ENCODE results near the gene PURA. TPM values are rescaled to one million over a fixed set of nuclear protein-coding genes. Genes with fewer than 3 reads are reported as not detected.

Gene PURA
- total and polyA plus RNA-seq, 2 of the 13 experiments (the other 11 are each of a cell fraction or from before 2014, with no cell fraction given) = 2.0 to 5.0 TPM

DNA sequence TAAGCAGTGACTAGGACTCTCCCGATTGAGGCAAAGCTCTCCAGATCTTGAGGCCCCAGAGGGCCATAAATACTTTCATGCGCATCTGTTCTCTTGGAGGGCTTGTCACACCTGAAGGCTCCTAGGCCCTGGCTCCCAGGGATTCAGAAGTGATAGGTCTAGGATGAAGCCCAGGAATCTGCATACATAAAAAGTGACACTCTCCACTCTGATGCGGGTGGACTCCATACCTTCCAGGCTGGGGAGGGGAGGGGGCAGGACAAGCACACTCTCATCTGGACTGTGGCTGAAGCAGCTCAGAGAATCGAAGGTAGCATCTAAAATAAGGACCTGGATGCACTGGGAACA is 52.0 kb downstream of the PURA start:
- Histone ChIP-seq H2AFZ (ENCODE audit: low read length) (no peak overlapping the region), H3K27me3 (ENCODE audit: control insufficient read depth in 1 of 2, insufficient read depth in 2 of 2, low read length in 2 of 2) (no peaks in the 10 kb centered on the region), H3K4me3 (replicated peaks in 1 of 3; ENCODE audit: insufficient read depth in 1 of 3, low read depth in 2 of 3, low read length in 3 of 3) (no peak overlapping the region), H3K4me2 (ENCODE audit: low read depth, low read length) (no peak overlapping the region), H3K9ac (ENCODE audit: insufficient read depth, low read depth, low read length) (no peak overlapping the region), H3K79me2 (ENCODE audit: insufficient read depth, low read length) (no peaks in the 10 kb centered on the region), H3K4me1 (ENCODE audit: insufficient read depth, low read length) (peaks cover 17% of the 10 kb centered on the region), H3K9me3 (ENCODE audit: low read length) (no peaks in the 10 kb centered on the region), H4K20me1 (ENCODE audit: insufficient read depth, low read length) (no peaks in the 10 kb centered on the region), H3K27ac (ENCODE audit: extremely low read length, insufficient read depth, low read length) (no peak overlapping the region), H3K36me3 (replicated peaks in 1 of 2; ENCODE audit: control insufficient read depth in 1 of 2, insufficient read depth in 2 of 2, low read length in 2 of 2) (no peaks in the 10 kb centered on the region)
- 55% methylated on average over 3 of the region's 4 CpGs for WGBS (ENCODE audit: low lambda C conversion rate)
- BruUV-seq (replicated peaks) = no TSS peak
- ChIA-PET POLR2A (interaction anchor here (2.1 kb wide), 1 partner anchor 9 kb away, joined by 6 read pairs; the partner anchor contains the start of gene CYSTM1), CTCF (ENCODE audit: low intra/inter-chr PET ratio, low total read pairs) (no interaction called here)
- FAIRE-seq (no peak), DNase-seq (ENCODE audit: low spot score) (no peak), ATAC-seq (no peak)
- intact Hi-C loops (cut with micrococcal nuclease; ENCODE audit: unreplicated experiment) = no loop called here
- TF ChIP-seq, protein P1, sequence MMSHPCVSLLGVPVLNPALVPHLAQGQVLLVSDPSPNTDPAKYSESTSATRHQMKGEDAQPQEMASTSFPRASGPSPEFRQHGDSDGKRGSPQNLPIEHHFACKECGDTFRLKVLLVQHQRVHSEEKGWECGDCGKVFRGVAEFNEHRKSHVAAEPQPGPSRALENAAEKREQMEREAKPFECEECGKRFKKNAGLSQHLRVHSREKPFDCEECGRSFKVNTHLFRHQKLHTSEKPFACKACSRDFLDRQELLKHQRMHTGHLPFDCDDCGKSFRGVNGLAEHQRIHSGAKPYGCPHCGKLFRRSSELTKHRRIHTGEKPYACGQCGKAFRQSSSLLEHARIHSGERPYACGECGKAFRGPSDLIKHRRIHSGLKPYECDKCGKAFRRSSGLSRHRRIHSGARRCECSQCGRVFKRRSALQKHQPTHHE (CRISPR knock-in tag; IDR thresholded peaks at IDR 0.05; ENCODE audit: borderline replicate concordance) = no peak
- TF ChIP-seq ZNF44 (CRISPR knock-in tag; IDR thresholded peaks at IDR 0.05) (no peak), SAFB2 (CRISPR knock-in tag; IDR thresholded peaks at IDR 0.05; ENCODE audit: borderline replicate concordance, low read depth) (no peak), ZNF572 (CRISPR knock-in tag; IDR thresholded peaks at IDR 0.05) (no peak), ZNF883 (CRISPR knock-in tag; IDR thresholded peaks at IDR 0.05; ENCODE audit: not compliant biosample characterization) (no peak), MYC (CRISPR knock-in tag; IDR thresholded peaks at IDR 0.05; ENCODE audit: borderline replicate concordance) (no peak), PITX1 (CRISPR knock-in tag; IDR thresholded peaks at IDR 0.05) (no peak), EED (CRISPR knock-in tag; IDR thresholded peaks at IDR 0.05) (no peak), RAD21 (CRISPR knock-in tag; IDR thresholded peaks at IDR 0.05) (no peak), SNAI1 (CRISPR knock-in tag; IDR thresholded peaks at IDR 0.05; ENCODE audit: borderline replicate concordance) (no peak), ZBTB3 (CRISPR knock-in tag; IDR thresholded peaks at IDR 0.05; ENCODE audit: borderline replicate concordance, low read depth) (no peak), HMGA1 (CRISPR knock-in tag; conservative IDR thresholded peaks at IDR 0.05) (no peak), CBX2 (IDR thresholded peaks at IDR 0.05; ENCODE audit: low read depth, low read length) (no peak), CBX2 (CRISPR knock-in tag; IDR thresholded peaks at IDR 0.05; ENCODE audit: low read depth) (no peak)
- TF ChIP-seq, protein P2, sequence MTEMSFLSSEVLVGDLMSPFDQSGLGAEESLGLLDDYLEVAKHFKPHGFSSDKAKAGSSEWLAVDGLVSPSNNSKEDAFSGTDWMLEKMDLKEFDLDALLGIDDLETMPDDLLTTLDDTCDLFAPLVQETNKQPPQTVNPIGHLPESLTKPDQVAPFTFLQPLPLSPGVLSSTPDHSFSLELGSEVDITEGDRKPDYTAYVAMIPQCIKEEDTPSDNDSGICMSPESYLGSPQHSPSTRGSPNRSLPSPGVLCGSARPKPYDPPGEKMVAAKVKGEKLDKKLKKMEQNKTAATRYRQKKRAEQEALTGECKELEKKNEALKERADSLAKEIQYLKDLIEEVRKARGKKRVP (CRISPR knock-in tag; IDR thresholded peaks at IDR 0.05) = no peak
- TF ChIP-seq, protein P3, sequence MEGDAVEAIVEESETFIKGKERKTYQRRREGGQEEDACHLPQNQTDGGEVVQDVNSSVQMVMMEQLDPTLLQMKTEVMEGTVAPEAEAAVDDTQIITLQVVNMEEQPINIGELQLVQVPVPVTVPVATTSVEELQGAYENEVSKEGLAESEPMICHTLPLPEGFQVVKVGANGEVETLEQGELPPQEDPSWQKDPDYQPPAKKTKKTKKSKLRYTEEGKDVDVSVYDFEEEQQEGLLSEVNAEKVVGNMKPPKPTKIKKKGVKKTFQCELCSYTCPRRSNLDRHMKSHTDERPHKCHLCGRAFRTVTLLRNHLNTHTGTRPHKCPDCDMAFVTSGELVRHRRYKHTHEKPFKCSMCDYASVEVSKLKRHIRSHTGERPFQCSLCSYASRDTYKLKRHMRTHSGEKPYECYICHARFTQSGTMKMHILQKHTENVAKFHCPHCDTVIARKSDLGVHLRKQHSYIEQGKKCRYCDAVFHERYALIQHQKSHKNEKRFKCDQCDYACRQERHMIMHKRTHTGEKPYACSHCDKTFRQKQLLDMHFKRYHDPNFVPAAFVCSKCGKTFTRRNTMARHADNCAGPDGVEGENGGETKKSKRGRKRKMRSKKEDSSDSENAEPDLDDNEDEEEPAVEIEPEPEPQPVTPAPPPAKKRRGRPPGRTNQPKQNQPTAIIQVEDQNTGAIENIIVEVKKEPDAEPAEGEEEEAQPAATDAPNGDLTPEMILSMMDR (CRISPR knock-in tag; IDR thresholded peaks at IDR 0.05) = no peak
- TF ChIP-seq, protein P4, sequence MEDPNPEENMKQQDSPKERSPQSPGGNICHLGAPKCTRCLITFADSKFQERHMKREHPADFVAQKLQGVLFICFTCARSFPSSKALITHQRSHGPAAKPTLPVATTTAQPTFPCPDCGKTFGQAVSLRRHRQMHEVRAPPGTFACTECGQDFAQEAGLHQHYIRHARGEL (CRISPR knock-in tag; IDR thresholded peaks at IDR 0.05) = no peak
- TF ChIP-seq, protein P5, sequence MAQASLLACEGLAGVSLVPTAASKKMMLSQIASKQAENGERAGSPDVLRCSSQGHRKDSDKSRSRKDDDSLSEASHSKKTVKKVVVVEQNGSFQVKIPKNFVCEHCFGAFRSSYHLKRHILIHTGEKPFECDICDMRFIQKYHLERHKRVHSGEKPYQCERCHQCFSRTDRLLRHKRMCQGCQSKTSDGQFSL (CRISPR knock-in tag; IDR thresholded peaks at IDR 0.05) = no peak
- TF ChIP-seq, protein P6, sequence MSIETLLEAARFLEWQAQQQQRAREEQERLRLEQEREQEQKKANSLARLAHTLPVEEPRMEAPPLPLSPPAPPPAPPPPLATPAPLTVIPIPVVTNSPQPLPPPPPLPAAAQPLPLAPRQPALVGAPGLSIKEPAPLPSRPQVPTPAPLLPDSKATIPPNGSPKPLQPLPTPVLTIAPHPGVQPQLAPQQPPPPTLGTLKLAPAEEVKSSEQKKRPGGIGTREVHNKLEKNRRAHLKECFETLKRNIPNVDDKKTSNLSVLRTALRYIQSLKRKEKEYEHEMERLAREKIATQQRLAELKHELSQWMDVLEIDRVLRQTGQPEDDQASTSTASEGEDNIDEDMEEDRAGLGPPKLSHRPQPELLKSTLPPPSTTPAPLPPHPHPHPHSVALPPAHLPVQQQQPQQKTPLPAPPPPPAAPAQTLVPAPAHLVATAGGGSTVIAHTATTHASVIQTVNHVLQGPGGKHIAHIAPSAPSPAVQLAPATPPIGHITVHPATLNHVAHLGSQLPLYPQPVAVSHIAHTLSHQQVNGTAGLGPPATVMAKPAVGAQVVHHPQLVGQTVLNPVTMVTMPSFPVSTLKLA (IDR thresholded peaks at IDR 0.05) = no peak
- in situ Hi-C loops (cut with HindIII; ENCODE audit: extremely low pct_ligation_motif_present, low pct_unique_long_range_greater_than_20kb) = no loop called here
